MG63 (cell line): ENCODE measurements around the gene FCRL1. TPM values are rescaled to one million over a fixed set of nuclear protein-coding genes. Genes with fewer than 3 reads are reported as not detected.

ENCODE experiments used
- DNase-seq: peaks from one replicate; pipeline ENCODE4 v3.0.0-alpha.2; 2020
- H3K27me3 ChIP-seq: fragments of 250-450 bp; sonication (Bioruptor Pico); 2 replicates; pipeline ENCODE4 v1.5.1; 2020; ENCODE audit warnings: mild to moderate bottlenecking, moderate library complexity
- H3K36me3 ChIP-seq: fragments of 250-450 bp; sonication (Bioruptor Pico); 2 replicates; pipeline ENCODE4 v1.5.1; 2020; ENCODE audit warnings: mild to moderate bottlenecking, moderate library complexity
- H3K4me3 ChIP-seq: fragments of 250-450 bp; sonication (Bioruptor Pico); 2 replicates; pipeline ENCODE4 v1.5.1; 2020; ENCODE audit warnings: mild to moderate bottlenecking, moderate library complexity
- H3K9me3 ChIP-seq: fragments of 250-450 bp; sonication (Bioruptor Pico); 2 replicates; pipeline ENCODE4 v1.5.1; 2020; ENCODE audit warnings: mild to moderate bottlenecking, moderate library complexity
- total RNA-seq: library from RNA; depleted of rRNA; stranded (reverse); fragments of >200 nt; shearing (Covaris generic); gene quantifications from 2 replicates; pipeline ENCODE4 v1.2.3, GENCODE V29; 2014; ENCODE audit warnings: low replicate concordance; rRNA removed

FCRL1 gene, protein sequence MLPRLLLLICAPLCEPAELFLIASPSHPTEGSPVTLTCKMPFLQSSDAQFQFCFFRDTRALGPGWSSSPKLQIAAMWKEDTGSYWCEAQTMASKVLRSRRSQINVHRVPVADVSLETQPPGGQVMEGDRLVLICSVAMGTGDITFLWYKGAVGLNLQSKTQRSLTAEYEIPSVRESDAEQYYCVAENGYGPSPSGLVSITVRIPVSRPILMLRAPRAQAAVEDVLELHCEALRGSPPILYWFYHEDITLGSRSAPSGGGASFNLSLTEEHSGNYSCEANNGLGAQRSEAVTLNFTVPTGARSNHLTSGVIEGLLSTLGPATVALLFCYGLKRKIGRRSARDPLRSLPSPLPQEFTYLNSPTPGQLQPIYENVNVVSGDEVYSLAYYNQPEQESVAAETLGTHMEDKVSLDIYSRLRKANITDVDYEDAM
- not detected in 2 replicates for total RNA-seq

DNA sequence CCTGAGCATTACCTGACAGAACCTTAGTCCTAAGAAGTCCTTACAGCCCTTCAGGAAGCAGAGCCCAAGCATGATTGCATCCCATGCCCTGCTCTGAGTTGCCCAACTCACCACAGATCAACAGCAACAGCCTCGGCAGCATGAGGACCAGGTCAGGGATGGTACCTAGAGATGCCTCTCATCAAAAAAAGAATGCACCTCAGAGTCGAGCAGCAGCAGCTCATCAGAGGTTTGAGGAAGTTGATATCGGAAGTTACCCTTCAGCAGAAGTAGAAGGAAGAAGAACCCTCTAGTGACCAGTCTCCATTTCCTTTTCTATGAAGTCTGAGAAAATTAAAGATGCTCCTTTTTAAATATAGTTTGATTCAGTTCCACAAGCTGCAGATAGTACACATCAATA, at the start of gene FCRL1:
TSS of gene FCRL1 (minus strand) at position 225 of the 400 bp plus-strand sequence. CDS start at position 142, 83 bp downstream.
- Histone ChIP-seq H3K27me3 (no peaks in the 10 kb centered on the region; the same call in 1 of the 2 replicates), H3K4me3 (no peak within 1 kb of the TSS), H3K9me3 (no peaks in the 10 kb centered on the region), H3K36me3 (no peaks in the 10 kb centered on the region)
- DNase-seq, result no peak

DNA sequence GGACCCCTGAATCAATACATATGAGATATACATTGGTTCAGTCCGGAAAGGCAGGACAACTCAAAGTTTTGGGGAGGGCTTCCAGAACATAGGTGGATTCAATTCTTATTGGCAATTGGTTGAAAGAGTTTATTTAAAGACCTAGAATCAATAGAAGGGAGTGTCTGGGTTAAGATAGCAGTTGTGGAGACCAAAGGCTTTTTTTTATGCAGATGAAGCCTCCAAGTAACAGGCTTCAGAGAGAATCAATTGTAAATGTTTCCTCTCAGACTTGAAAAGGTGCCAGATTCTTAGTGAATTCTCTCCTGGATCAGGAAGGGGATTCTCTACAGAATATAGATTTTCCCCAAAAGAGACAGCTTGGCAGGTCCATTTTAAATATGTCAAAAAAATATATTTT, 48.7 kb upstream of the FCRL1 start:
- DNase-seq, result no peak
- peaks cover 19% of the 10 kb centered on the region for H3K27me3 ChIP-seq
- H3K4me3 ChIP-seq, result no peak overlapping the region
- H3K36me3 ChIP-seq, result no peaks in the 10 kb centered on the region
- H3K9me3 ChIP-seq, result no peaks in the 10 kb centered on the region

DNA sequence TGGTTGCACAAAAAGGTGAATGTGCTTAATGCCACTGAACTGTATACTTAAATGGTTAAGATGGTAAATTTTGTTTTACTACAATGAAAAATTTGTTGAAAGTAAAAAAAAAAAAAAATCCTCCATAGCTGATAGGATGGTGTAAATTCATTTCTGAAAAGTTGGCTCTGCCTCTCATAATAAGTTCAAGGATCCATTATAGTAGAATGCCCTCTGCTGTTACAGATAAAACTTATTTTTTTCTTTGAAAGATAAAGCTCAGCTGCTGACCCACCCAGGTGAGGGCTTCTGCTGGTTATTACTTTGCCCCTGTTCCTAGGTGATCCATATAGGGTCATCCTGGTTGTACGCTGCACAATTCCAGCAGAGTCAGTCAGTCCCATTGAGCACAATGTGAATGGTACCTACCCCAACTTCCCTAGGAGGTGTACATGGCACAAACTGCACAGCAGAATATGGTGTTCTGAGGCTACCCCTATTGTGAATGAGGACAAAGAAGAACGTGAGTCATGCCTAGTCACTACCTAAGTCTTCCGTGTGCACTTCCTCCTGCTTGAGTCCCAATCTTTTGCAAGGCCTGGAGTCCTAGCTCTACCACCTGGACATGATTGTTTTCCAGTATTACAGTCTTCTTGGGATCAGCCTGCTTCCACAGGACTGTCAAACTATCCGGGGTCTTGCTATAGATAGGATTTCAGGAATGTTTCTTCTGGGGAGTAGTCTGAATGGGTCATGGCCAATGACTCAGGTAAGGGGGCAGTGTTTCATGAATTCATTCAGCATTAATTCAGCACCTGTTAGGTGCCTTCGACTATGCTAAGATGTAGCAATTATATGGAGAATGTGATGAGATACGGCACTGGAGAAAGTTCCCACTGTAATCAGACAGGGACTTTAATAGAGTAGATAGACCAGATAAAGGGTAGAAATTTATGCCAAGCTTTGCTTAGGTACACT, 42.5 kb upstream of the FCRL1 start:
- DNase-seq, result no peak
- H3K9me3 ChIP-seq, result no peaks in the 10 kb centered on the region
- no peak overlapping the region for H3K4me3 ChIP-seq
- no peaks in the 10 kb centered on the region for H3K36me3 ChIP-seq
- H3K27me3 ChIP-seq, result peaks cover 16% of the 10 kb centered on the region

DNA sequence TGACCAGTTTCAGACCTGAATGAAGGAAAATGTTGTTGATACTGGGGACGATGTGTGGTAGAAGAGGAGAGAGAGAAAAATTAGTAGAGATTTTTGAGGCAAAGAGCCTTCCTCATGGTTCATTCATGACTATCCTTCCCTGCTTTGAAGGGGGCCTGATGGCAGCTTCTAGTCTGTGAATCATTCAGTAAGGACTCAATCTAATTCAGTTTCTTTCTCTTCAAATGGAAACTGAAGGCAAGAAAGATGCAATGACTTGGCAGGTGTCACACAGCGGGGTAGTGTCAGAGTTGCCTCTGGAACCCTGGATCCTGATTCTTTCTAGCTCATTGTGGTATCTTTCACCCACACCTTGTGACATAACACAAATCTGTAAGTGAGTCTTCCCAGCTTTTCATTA, 36.6 kb upstream of the FCRL1 start:
- Histone ChIP-seq H3K4me3 (no peak overlapping the region), H3K9me3 (no peaks in the 10 kb centered on the region), H3K27me3 (peaks cover 6% of the 10 kb centered on the region), H3K36me3 (no peaks in the 10 kb centered on the region)
- DNase-seq, result no peak

DNA sequence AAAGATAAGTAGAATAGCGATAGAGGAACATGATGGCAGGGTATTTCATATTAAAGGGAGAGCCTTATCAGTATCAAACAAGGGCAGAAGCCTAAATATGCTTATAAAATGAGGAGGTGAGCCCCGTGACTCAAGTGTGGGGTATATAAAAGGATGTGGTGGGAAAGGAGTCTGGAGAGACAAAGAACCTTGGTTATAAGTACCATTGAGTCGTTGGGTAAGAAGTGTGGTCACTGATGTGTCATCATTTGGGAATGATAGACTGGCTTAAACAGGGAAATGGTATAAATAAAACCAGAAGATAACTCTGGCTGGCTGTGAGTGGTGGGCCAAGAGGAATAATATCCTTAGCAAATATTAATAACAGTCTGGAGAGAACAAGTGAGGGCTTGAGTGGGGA, 32.6 kb upstream of the FCRL1 start:
- DNase-seq, result no peak
- peaks cover 4% of the 10 kb centered on the region for H3K27me3 ChIP-seq
- H3K9me3 ChIP-seq, result no peaks in the 10 kb centered on the region
- H3K4me3 ChIP-seq, result no peak overlapping the region
- H3K36me3 ChIP-seq, result no peaks in the 10 kb centered on the region

DNA sequence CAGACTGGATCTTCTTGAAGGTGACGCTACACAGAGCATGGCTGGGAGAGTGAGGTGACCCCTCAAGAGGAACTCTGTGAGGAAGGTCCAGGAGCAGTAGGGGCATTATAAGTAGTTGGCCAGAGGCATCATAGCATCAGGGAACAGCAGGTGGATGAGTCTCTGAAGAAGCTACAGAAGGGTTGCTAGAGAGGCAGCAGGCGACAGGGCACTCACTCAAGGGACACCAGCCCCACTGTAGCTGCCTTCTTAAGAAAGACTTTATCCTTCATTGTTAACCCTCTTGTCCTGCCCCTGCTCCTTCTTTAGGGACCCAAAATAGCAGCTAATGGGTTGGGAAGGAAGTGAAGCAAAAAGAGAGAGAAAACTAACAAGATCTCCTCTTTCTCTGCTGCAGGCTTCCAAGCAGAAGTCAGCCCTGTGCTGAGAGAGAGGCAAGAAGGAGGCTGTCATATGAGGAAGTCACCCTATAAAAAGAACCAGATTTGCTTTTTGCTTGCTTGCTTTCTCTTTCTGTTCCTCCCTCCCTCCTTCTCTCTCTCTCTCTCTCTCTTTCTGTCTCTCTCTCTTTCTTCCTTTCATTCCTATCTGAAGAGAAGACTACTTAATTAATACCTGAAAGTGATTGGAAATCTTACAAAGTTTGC, 29.4 kb upstream of the FCRL1 start:
- DNase-seq, result no peak
- Histone ChIP-seq H3K27me3 (no peaks in the 10 kb centered on the region), H3K9me3 (no peaks in the 10 kb centered on the region), H3K36me3 (no peaks in the 10 kb centered on the region), H3K4me3 (no peak overlapping the region)

DNA sequence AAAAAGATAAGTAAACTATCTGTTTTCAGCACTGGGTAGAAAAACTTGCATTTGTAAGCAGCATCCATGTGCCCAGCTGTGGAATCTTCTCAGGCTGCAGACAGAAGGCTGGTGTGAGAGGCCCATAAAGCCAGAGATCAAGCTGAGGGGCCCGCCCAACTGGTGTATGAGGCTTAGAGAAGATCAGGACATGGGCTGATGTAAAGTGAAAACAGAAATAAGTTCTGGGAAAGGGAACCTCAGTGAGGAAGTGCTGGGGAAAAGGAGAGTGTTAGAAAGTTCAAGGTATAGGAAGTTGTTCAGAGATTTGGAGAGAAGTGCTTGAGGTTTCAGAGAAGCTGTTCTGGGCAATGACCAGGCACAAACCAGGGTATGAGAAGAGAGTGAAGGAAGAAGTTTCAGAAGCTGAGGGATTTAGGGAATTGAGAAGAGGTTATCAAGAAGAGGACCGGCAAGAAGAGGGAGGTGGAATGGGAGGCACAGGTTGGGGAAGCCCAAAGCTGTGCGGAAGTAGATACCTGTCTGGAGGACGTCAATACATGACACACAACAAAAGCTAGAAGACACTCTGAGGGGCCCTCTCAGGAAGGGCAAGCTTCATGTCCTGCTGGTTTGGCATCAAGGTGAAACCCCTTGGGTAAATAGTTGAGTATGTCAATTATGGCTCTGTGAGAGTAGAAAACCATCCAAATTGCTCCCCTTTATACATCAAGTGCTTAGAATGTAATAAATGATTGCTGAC, 24.3 kb upstream of the FCRL1 start:
- Histone ChIP-seq H3K36me3 (no peaks in the 10 kb centered on the region), H3K9me3 (no peaks in the 10 kb centered on the region), H3K27me3 (peaks cover 3% of the 10 kb centered on the region; the same call in 1 of the 2 replicates), H3K4me3 (no peak overlapping the region)
- DNase-seq, result no peak

DNA sequence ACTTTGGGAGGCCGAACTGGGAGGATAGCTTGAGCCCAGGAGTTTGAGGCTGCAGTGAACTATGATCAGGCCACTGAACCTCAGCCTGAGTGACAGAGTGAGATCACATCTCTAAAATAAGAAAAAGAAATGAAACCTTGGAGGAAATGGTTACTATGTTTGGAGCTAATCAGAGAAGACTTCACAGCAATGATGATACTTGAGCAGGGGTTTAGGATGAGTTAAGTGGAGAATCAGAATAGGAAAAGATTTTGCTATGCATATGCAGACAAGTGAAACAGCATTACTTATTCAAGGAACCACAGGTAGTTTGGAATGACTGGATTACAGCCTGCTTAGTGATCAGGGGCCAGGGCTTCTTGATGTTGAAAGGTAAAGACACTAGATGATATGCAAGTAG, 23.0 kb upstream of the FCRL1 start:
- no peak overlapping the region for H3K4me3 ChIP-seq
- no peaks in the 10 kb centered on the region for H3K9me3 ChIP-seq
- peaks cover 3% of the 10 kb centered on the region; the same call in 1 of the 2 replicates for H3K27me3 ChIP-seq
- no peak for DNase-seq
- H3K36me3 ChIP-seq, result no peaks in the 10 kb centered on the region

DNA sequence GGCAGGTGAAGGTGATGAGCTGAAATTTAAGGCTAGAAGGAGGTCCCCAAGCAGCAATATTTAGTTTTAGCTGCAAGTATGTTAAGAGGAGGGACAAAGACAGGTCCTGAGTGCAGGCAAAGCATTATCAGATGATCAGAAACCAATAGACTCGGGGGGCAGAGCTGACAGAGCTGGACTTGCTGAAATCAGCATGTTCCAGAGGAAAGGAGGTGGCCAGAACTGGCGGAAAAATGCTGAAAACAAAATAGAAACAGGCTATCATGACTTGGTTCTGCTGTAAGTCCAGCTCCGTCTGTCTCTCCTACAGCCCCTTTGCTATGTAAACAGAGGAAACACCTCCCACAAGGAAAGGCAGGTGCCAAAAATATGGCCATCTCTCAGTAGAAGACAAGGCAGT, 21.8 kb upstream of the FCRL1 start, which contains the start of gene CD5L:
TSS of gene CD5L (minus strand) at position 101 of the 400 bp plus-strand sequence. CDS start 107 bp downstream, outside the sequence.
- H3K27me3 ChIP-seq, result peaks cover 3% of the 10 kb centered on the region; the same call in 1 of the 2 replicates
- no peak within 1 kb of the TSS for H3K4me3 ChIP-seq
- H3K9me3 ChIP-seq, result no peaks in the 10 kb centered on the region
- no peak for DNase-seq
- no peaks in the 10 kb centered on the region for H3K36me3 ChIP-seq

DNA sequence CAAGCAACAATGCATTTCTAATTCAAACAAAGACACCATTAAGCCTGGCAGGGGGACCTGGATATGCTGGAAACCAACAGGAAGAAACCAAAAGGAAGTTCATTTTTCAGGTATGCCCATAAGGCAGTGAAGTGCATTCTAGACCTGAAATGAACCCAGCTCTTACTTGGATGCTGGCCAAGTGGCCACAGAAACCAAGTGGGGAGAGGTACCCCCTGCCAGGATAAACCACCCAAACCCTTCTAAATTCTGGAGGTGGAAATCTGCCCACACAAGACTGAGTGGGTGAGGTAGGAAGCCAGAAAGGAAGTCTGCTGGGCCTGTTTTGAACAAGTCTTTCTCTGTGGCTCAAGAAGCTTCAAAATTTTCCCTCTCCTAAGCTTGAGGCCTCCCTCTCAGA, 19.0 kb upstream of the FCRL1 start:
- DNase-seq, result no peak
- Histone ChIP-seq H3K4me3 (no peak overlapping the region), H3K27me3 (peaks cover 3% of the 10 kb centered on the region; the same call in 1 of the 2 replicates), H3K36me3 (no peaks in the 10 kb centered on the region), H3K9me3 (no peaks in the 10 kb centered on the region)

DNA sequence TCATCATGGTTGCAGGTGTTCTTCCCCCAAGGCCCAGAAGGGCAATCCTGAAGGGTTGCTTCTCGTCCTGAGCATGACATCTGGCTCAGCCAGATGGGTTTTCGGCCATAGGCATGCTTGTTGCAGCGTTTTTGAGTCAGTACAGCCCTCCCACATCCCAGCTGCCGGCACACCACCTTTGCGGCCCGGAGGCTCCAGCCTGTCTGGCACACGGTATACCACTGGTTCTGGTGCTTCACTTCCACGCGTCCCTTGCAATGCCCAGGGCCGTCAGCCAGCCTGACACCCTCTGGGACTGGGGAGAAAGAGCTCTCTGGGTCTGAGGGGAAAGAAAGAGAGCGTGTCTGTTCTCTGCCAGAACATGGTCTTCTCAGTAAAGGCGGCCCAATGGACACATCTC, 14.5 kb upstream of the FCRL1 start:
- Histone ChIP-seq H3K27me3 (no peaks in the 10 kb centered on the region), H3K36me3 (no peaks in the 10 kb centered on the region), H3K9me3 (no peaks in the 10 kb centered on the region), H3K4me3 (no peak overlapping the region)
- no peak for DNase-seq

DNA sequence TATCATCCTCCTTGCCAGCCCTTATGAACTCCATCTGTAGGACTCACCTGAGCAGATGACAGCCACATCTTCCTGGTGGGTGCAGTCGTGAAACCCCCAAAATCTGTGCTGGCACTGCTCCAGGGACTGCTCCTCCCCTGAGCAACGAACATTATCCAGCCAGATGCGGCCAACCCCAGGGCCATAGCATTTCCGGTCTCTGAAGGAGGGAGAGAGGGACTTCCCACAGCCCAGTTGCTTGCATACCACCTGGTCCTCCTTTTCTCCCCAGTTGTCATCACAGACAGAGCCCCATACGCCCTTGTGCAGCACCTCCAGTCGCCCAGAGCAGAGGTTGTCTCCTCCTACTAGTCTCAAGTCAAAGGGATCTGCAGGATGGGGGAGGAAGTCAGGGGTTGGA, 13.2 kb upstream of the FCRL1 start:
- Histone ChIP-seq H3K27me3 (peaks cover 4% of the 10 kb centered on the region; the same call in 1 of the 2 replicates), H3K9me3 (no peaks in the 10 kb centered on the region), H3K36me3 (no peaks in the 10 kb centered on the region), H3K4me3 (no peak overlapping the region)
- DNase-seq, result no peak

DNA sequence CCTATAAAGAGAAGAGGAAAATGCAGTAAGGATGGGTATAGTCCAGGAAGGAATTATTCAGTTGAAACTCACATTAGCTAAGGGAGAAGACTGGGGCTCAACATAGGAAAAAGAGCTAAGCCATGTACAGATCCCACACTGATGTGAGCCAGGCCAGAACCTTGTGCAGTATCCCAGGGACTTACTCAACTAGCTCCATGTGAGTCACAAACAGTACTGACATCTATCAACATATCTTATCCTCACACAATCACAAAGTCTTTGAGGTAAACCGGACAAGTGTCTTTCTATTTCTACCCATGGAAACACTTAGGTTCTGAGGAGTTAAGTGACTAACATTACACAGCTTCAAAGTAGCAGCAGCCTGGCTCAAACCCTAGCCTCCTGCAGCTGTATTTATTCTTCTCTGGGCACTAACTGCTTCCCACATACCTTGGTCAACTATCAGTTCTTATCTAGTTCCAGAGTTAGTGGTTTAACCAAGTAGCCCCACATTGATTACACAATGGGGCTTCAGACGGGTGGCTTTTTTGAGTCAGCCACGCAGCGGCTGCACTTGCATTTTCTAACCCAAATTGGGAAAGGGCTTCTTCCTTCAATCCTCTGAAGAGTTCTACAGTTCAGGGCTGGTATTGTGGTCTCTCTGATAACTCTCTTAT, 12.2 kb upstream of the FCRL1 start:
- H3K36me3 ChIP-seq, result no peaks in the 10 kb centered on the region
- H3K9me3 ChIP-seq, result no peaks in the 10 kb centered on the region
- no peak for DNase-seq
- no peak overlapping the region for H3K4me3 ChIP-seq
- H3K27me3 ChIP-seq, result peaks cover 4% of the 10 kb centered on the region; the same call in 1 of the 2 replicates

DNA sequence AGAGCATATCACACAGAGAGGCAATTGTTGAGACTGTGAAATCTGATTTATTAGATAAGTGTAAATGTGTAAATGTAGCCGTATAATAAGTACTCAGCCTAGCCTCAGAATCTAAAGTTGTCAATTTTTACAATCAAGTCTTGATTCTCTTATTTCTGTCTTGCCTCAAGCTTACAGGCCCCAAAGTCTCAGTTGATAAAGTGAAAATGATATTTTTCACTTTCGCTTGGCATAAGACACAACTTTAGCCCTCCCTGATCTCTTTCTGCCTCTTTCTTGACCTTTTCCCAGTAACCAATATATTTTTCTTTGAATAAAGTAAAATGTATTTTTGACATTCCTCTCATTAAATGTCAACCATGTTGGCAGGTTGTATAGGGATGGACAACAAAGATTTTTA, 11.0 kb upstream of the FCRL1 start:
- Histone ChIP-seq H3K4me3 (no peak overlapping the region), H3K27me3 (peaks cover 4% of the 10 kb centered on the region; the same call in 1 of the 2 replicates), H3K36me3 (no peaks in the 10 kb centered on the region), H3K9me3 (no peaks in the 10 kb centered on the region)
- DNase-seq, result no peak

DNA sequence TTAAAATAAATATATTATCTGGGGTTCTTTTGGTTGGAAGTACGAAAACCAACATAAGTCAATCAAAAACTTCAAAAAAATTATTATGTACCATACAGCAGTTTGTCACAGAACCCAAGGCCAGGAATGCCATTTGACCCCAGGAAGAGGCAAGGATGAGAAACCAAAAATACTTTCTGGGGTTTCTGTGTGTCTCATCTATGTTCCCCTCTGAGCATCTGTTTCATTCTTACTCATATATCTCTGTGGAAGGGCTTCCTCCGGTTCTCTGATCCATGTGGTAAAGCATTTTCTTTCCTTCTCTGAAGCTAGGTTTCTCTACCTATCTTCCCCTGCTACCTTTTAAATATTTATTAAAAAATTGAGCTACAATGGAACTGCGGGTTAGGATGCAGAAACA, 9.8 kb upstream of the FCRL1 start:
- no peak for DNase-seq
- Histone ChIP-seq H3K9me3 (no peaks in the 10 kb centered on the region), H3K27me3 (peaks cover 4% of the 10 kb centered on the region; the same call in 1 of the 2 replicates), H3K36me3 (no peaks in the 10 kb centered on the region), H3K4me3 (no peak overlapping the region)
